Lower lobe of right lung (tissue), 2 donors: ENCODE data around the gene RBFA. TPM values are rescaled to one million over a fixed set of nuclear protein-coding genes. Genes with fewer than 3 reads are reported as not detected.
A peak's percentile ranks its signal among the peaks of the same experiment; 100 is the strongest.

Experiments used
- ATAC-seq, 2 donors: fragments of 200-7000 bp; cut with Tn5 transposase; one replicate each; pipeline ENCODE4 v1.9.1; 2020 to 2022; ENCODE audit warnings: mild to moderate bottlenecking in 2 of 2, moderate library complexity in 2 of 2
- DNase-seq: peaks from one replicate; pipeline ENCODE4 v3.0.0-alpha.2; 2020
- H3K27ac ChIP-seq: fragments of 200-600 bp; one replicate; pipeline ENCODE4 v1.8.0; 2022
- H3K27me3 ChIP-seq: fragments of 200-600 bp; one replicate; pipeline ENCODE4 v1.8.0; 2022; ENCODE audit warnings: low read depth
- H3K36me3 ChIP-seq: fragments of 200-600 bp; one replicate; pipeline ENCODE4 v1.8.0; 2022; ENCODE audit warnings: mild to moderate bottlenecking
- H3K4me1 ChIP-seq: fragments of 200-600 bp; one replicate; pipeline ENCODE4 v1.8.0; 2022
- H3K4me3 ChIP-seq: fragments of 200-600 bp; one replicate; pipeline ENCODE4 v1.8.0; 2022; ENCODE audit warnings: mild to moderate bottlenecking
- H3K9me3 ChIP-seq: fragments of 200-600 bp; one replicate; pipeline ENCODE4 v1.8.0; 2022
- CTCF ChIP-seq: fragments of 200-600 bp; IDR thresholded peaks from one replicate; pipeline ENCODE4 v1.8.0; 2022; ENCODE audit warnings: antibody characterized with exemption, mild to moderate bottlenecking
- intact Hi-C: fragments of 100-400 bp; cut with DNase I; formaldehyde crosslinking; loops from one replicate; pipeline ENCODE4 v1.11.0; 2022
- long read RNA-seq: library from polyadenylated mRNA; unstranded; transcript quantifications from one replicate; pipeline ENCODE4 v2.0.0, GENCODE V29; 2021
- total RNA-seq: library from RNA; stranded (reverse); fragmentation: NEBNext Ultra II Directional; extraction: Animal tissue kit (Norgen Biotek cat#: 25700); gene quantifications from one replicate; pipeline ENCODE4 v1.2.1, GENCODE V29; 2021
- donor health status: DM: no; HTN: yes; CAD: no; lungs with severe emphysema.

Gene RBFA
- 14.8 TPM for total RNA-seq
- long read RNA-seq, transcript RBFA-202 (7 exons, 1,407 nt), result major isoform, 16 of 22 reads
- long read RNA-seq, partial matches to known transcripts, result 0 of 22 reads
- long read RNA-seq, other reads (novel, unspliced or antisense), result 4 of 22 reads

GRCh38 chr18:80034068-80034851 is at the start of gene RBFA:
TSS of gene RBFA (plus strand) at chr18:80034434. CDS start at chr18:80034496, 62 bp downstream.
- TF ChIP-seq CTCF, result peak; percentile 42
- peaks cover 22% of the 10 kb centered on the region for H3K36me3 ChIP-seq
- intact Hi-C loops, result no loop called here
- H3K27me3 ChIP-seq, result no peaks in the 10 kb centered on the region
- H3K4me1 ChIP-seq, result peaks cover 18% of the 10 kb centered on the region
- H3K27ac ChIP-seq, result peak within 1 kb of the TSS; percentile 87
- ATAC-seq, result peak; percentile 94 to 96
- H3K4me3 ChIP-seq, result peak within 1 kb of the TSS; percentile 97
- no peaks in the 10 kb centered on the region for H3K9me3 ChIP-seq
- peak; percentile 100 for DNase-seq

GRCh38 chr18:79985172-79985571 is 49.1 kb upstream of the RBFA start:
- DNase-seq, result no peak
- Histone ChIP-seq H3K27ac (no peak overlapping the region), H3K36me3 (peaks cover 14% of the 10 kb centered on the region), H3K27me3 (no peaks in the 10 kb centered on the region), H3K4me1 (peaks cover 57% of the 10 kb centered on the region), H3K9me3 (no peaks in the 10 kb centered on the region), H3K4me3 (no peak overlapping the region)
- no peak for TF ChIP-seq CTCF
- no peak for ATAC-seq
- intact Hi-C loops, result no loop called here

- no peak for TF ChIP-seq CTCF
- peaks cover 14% of the 10 kb centered on the region for H3K36me3 ChIP-seq
- no peak for ATAC-seq
- H3K4me3 ChIP-seq, result peak overlapping the region; percentile 99
- H3K27me3 ChIP-seq, result no peaks in the 10 kb centered on the region
- H3K9me3 ChIP-seq, result no peaks in the 10 kb centered on the region
- H3K27ac ChIP-seq, result no peak overlapping the region
- intact Hi-C loops, result no loop called here
- peaks cover 57% of the 10 kb centered on the region for H3K4me1 ChIP-seq
- no peak for DNase-seq
These were observed 47.5 kb upstream of the RBFA start for GRCh38 chr18:79986726-79987125.

- DNase-seq (no peak), ATAC-seq (no peak)
- Histone ChIP-seq H3K9me3 (no peaks in the 10 kb centered on the region), H3K36me3 (peaks cover 14% of the 10 kb centered on the region), H3K27ac (peak overlapping the region; percentile 98), H3K4me3 (peak overlapping the region; percentile 99), H3K4me1 (peaks cover 48% of the 10 kb centered on the region), H3K27me3 (no peaks in the 10 kb centered on the region)
- TF ChIP-seq CTCF, result no peak
- intact Hi-C loops, result no loop called here
These were observed 46.7 kb upstream of the RBFA start for GRCh38 chr18:79987566-79987965.

GRCh38 chr18:79988071-79988450 is 46.2 kb upstream of the RBFA start:
- Histone ChIP-seq H3K36me3 (peaks cover 14% of the 10 kb centered on the region), H3K4me1 (peaks cover 43% of the 10 kb centered on the region), H3K27me3 (no peaks in the 10 kb centered on the region), H3K9me3 (no peaks in the 10 kb centered on the region), H3K4me3 (peak overlapping the region; percentile 99), H3K27ac (peak overlapping the region; percentile 98)
- TF ChIP-seq CTCF, result peak; percentile 48
- ATAC-seq, result peak; percentile 78 to 83
- intact Hi-C loops, result no loop called here
- peak; percentile 80 for DNase-seq
